ENCODE results near the gene SELENOP.

Gene SELENOP

DNA sequence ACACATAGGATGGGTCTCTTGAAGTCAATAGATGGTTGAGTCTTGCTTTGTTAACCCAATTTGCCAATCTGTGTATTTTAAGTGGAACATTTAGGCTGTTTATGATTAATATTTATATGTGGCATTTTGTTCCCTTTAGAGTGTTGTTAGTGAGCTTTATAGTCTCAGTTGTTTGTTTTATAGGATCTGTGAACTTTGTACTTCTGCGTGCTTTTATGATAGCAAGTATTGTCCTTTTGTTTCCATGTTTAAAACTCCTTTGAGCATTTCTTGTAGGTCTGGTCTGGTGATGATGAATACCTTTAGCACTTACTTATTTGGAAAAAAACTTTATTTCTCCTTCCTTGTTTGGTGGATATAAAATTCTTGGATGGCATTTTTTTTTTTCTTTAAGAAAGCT lies 23.8 kb downstream of the SELENOP start:
- DNase-seq: no peak

- no peak for DNase-seq
Observed at GRCh38 chr5:42787073-42787472, 24.6 kb downstream of the SELENOP start.

DNA sequence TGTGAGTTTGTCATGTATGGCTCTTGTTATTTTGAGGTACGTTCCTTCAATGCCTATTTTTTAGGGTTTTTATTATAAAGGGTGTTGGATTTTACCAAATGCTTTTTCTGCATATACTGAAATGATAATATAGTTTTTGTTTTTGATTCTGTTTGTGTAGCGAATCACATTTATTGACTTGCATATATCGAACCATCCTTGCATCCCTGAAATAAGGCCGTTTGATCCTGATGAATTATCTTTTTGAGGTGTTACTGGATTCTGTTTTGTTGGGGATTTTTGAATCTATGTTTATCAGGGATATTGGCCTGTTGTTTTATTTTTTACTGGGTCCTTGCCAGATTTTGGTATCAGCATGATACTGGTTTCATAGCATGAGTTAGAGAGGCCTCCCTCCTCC lies 25.9 kb downstream of the SELENOP start:
- no peak for DNase-seq

DNA sequence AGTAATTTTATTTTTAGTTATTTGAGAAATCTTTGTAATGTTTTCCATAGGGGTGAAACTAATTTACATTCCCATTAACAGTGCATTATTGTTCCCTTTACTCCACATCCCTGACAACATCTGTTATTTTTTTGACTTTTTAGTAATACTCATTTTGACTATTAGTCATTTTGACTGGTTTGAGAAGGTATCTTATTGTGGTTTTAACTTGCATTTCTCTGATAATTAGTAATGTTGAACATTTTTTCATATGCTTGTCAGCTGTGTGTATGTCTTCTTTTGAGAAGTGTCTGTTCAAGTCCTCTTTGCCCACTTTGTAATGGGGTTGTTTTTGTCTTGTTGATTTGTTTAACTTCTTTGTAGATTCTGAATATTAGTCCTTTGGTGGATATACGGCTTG lies 27.6 kb downstream of the SELENOP start:
- DNase-seq: peak; percentile 13

DNA sequence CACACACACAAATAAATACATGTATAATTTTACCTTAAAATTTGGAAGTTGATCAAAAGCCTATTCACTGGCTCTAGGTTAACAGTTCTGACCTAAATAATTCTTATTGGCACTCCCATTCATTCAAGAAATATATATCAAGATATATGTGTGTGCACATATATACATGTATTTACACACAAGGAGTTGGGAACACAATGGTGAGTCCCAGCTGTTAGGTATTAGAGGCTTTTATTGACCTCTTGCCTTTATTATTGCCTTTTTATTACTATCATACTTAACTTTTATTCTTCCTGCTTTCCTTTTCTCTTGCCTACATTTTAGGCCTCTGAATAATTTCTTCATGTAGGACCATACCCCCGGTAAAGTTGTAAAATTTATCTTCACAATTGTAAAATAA lies 30.1 kb downstream of the SELENOP start:
- no peak for DNase-seq

GRCh38 chr5:42779083-42779482 lies 32.6 kb downstream of the SELENOP start:
- DNase-seq: no peak

DNA sequence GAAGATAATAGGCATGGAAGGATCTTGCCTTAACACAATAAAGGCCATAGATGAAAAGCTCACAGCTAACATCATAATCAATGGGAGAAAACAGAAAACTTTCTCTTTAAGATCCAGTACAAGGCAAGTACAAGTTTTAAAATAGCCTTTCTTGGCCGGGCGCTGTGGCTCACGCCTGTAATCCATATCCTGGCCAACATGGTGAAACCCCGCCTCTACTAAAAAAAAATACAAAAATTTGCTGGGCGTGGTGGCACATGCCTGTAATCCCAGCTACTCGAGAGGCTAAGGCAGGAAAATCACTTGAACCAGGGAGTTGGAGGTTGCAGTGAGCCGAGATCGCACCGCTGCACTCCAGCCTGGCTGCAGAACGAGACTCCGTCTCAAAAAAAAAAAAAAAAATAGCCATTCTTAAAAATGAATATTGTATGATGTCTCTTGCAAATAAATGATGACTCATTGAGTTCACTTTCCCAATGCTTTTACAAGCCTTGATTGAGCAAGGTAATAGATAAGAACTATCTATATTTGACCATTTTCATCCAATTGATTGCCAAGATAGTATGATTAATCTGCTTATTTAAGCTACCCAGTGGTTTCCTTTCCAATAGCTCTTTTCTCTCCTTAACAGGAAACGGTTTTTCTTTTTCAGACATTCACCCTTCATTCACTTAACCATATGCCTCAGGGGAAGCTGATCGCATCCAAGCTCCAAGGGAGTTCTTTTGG lies 39.3 kb downstream of the SELENOP start:
- DNase-seq: no peak

GRCh38 chr5:42770003-42770402 lies 41.7 kb downstream of the SELENOP start:
- no peak for DNase-seq

- no peak for DNase-seq
Observed at GRCh38 chr5:42768106-42768504, 43.6 kb downstream of the SELENOP start.

- peak; percentile 30 for DNase-seq
Observed at GRCh38 chr5:42767491-42768105, 44.1 kb downstream of the SELENOP start.

DNA sequence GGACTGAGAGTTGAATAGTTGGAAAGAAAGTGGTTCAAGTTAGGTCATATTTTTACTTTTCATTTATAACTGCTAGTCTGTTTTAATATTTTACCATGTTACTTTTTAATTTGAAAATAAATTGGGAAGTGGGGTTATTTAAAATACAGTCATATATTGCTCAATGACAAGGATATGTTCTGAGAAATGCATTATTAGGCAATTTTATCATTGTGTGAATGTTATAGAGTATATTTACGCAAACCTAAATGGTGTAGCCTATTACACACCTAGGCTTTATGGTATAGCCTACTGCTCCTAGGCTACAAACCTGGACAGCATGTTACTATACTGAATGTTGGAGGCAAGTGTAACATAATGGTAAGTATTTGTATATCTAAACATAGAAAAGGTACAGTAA lies 49.9 kb downstream of the SELENOP start:
- DNase-seq: no peak

- DNase-seq: no peak
Observed at GRCh38 chr5:42760426-42760825, 51.3 kb downstream of the SELENOP start.

DNA sequence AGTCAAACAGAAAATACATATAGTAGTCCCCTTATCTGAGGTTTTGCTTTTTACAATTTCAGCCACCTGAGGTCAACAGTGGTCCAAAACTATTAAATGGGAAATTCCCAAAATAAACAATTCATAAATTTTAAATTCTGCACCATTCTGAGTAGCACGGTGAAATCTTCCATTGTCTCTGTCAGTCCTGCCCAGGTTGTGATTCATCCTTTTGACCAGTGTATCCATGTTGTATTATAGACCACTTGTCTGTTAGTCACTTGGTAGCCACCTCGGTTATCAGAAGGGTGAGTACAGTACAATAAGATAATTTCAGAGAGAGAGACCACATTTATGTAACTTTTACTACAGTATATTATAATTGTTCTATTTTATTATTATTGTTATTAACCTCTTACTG lies 52.2 kb downstream of the SELENOP start:
- no peak for DNase-seq

GRCh38 chr5:42756606-42757601 lies 54.8 kb downstream of the SELENOP start, which contains the start of gene CCDC152:
CCDC152 (plus strand) TSS chr5:42756818; CDS start chr5:42759122, 2,304 bp downstream.
- peak; percentile 71 for DNase-seq

DNA sequence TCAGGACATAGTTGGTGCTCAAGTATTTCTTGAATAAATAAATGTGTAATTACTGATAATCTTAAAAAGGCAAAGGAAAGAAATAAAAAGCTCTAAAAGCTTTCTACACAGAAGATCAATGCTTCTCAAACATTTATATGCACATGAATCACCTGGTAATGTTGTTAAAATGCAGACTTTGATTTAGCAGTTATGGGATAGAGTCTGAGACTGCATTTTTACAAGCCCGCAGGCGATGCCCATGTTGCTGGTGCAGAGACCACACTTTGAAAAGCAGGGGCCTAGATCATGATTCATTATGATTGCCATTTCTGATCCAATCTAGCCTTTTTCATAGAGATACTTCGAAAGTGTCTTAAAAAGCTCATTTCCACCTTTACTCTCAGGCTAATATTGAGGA lies 58.6 kb downstream of the SELENOP start:
- DNase-seq: no peak

- DNase-seq: no peak
Observed at GRCh38 chr5:42751044-42751443, 60.6 kb downstream of the SELENOP start.

DNA sequence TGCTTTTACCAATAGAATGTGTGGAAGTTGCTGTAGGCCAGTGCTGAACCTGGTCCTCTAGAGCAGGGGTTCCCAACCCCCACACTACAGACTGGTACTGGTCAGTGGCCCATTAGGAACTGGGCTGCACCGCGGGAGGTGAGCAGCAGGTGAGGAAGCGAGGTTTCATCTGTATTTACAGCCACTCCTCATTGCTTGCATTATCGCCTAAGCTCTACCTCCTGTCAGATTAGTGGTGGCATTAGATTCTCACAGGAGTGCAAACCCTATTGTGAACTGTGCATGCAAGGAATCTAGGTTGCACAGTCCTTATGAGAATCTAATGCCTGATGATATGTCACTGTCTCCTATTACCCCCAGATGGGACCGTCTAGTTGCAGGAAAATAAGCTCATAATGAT lies 61.2 kb downstream of the SELENOP start:
- no peak for DNase-seq

Data from fibroblast of skin of right biceps (primary cell).